Stimulated activated CD4-positive, alpha-beta T cell treated with anti-CD3 and anti-CD28 coated beads, Interleukin-4, amount 100 ng/mL, for 4 hours (primary cell): ENCODE results near the gene RAB7A.
A peak's percentile ranks its signal among the peaks of the same experiment; 100 is the strongest.

ENCODE experiments used
- DNase-seq, 2 experiments: peaks; one replicate each; pipeline ENCODE4 v3.0.0-alpha.2; 2020

Gene RAB7A

GRCh38 chr3:128726023-128727016 is at the start of gene RAB7A:
Gene RAB7A (plus strand): TSS chr3:128726183. CDS start chr3:128795368, 69,185 bp downstream.
- peak; percentile 96 to 98 for DNase-seq

- no peak for DNase-seq
Observed at GRCh38 chr3:128679338-128679737, 46.6 kb upstream of the RAB7A start.

- DNase-seq = peak; percentile 95 to 96
Observed at GRCh38 chr3:128680603-128681368, 45.2 kb upstream of the RAB7A start.

- DNase-seq = no peak
Observed at GRCh38 chr3:128681369-128681829, 44.6 kb upstream of the RAB7A start.

GRCh38 chr3:128683957-128684356 is 42.0 kb upstream of the RAB7A start:
- DNase-seq = no peak

- DNase-seq = no peak
Observed at GRCh38 chr3:128684986-128685726, 40.8 kb upstream of the RAB7A start.

GRCh38 chr3:128686465-128686864 is 39.5 kb upstream of the RAB7A start:
- no peak for DNase-seq

GRCh38 chr3:128689060-128689459 is 36.9 kb upstream of the RAB7A start:
- DNase-seq = no peak

GRCh38 chr3:128693696-128694095 is 32.3 kb upstream of the RAB7A start:
- no peak for DNase-seq

GRCh38 chr3:128697341-128697740 is 28.6 kb upstream of the RAB7A start:
- DNase-seq = no peak

GRCh38 chr3:128698211-128699047 is 27.6 kb upstream of the RAB7A start:
- peak in 1 of 2 experiments; percentile 18 for DNase-seq

GRCh38 chr3:128701342-128702212 is 24.4 kb upstream of the RAB7A start:
- DNase-seq = no peak

- no peak for DNase-seq
Observed at GRCh38 chr3:128702391-128702790, 23.6 kb upstream of the RAB7A start.

GRCh38 chr3:128703561-128703960 is 22.4 kb upstream of the RAB7A start:
- no peak for DNase-seq

GRCh38 chr3:128706086-128706615 is 19.8 kb upstream of the RAB7A start:
- no peak for DNase-seq

- DNase-seq = no peak
Observed at GRCh38 chr3:128707928-128708494, 18.0 kb upstream of the RAB7A start.

GRCh38 chr3:128709038-128709437 is 16.9 kb upstream of the RAB7A start:
- DNase-seq = no peak

GRCh38 chr3:128709506-128710210 is 16.3 kb upstream of the RAB7A start:
- DNase-seq = no peak

GRCh38 chr3:128710816-128711433 is 15.1 kb upstream of the RAB7A start:
- DNase-seq = no peak
